CD4-positive, alpha-beta T cell (primary cell): ENCODE data around the gene FAM222A. TPM values are rescaled to one million over a fixed set of nuclear protein-coding genes. Genes with fewer than 3 reads are reported as not detected.
A peak's percentile ranks its signal among the peaks of the same experiment; 100 is the strongest.

Source experiments
- ATAC-seq: fragments of 200-7000 bp; cut with Tn5 transposase; one replicate; pipeline ENCODE4 v1.10.0; 2022; ENCODE audit warnings: mild to moderate bottlenecking; ENCODE audit not compliant: poor library complexity
- CTCF ChIA-PET: fragments of 350-600 bp; sonication (Branson Sonifier 250); formaldehyde crosslinking; loops from one replicate; lab custom pipeline; 2021; ENCODE audit warnings: antibody characterized with exemption, inconsistent platforms; lab: Charles Lee
- POLR2A ChIA-PET: fragments of 350-600 bp; sonication (Branson Sonifier 250); formaldehyde crosslinking; loops from one replicate; lab custom pipeline; 2021; ENCODE audit warnings: antibody characterized with exemption, inconsistent platforms; lab: Charles Lee
- DNase-seq, 14 experiments: peaks; one replicate each; pipeline ENCODE4 v3.0.0-alpha.2; 2013 to 2020; ENCODE audit warnings: mixed read lengths in 2 of 14
- H3K27ac ChIP-seq, 2 donors: one replicate each; pipeline versions ENCODE4 v1.5.1 to v1.7.0; 2013; ENCODE audit warnings: low read length in 2 of 2, low read depth in 1 of 2, mild to moderate bottlenecking in 1 of 2
- H3K27me3 ChIP-seq, 2 experiments: 1 replicate in 1 of 2; 2 replicates in 1 of 2; pipeline versions ENCODE4 v1.6.1 to v1.7.0; 2013; ENCODE audit warnings: low read length in 2 of 2, control low read depth in 1 of 2, mild to moderate bottlenecking in 1 of 2, moderate library complexity in 1 of 2; ENCODE audit not compliant: insufficient read depth in 2 of 2, control insufficient read depth in 1 of 2
- H3K36me3 ChIP-seq: one replicate; pipeline ENCODE4 v1.6.1; 2013; ENCODE audit warnings: low read length, control low read depth; ENCODE audit not compliant: insufficient read depth
- H3K4me1 ChIP-seq: one replicate; pipeline ENCODE4 v1.6.1; 2013; ENCODE audit warnings: low read length, control low read depth; ENCODE audit not compliant: insufficient read depth
- H3K4me3 ChIP-seq: one replicate; pipeline ENCODE4 v1.5.1; 2013; ENCODE audit warnings: mild to moderate bottlenecking, low read length, moderate library complexity
- H3K9me3 ChIP-seq, 2 experiments: 1 replicate in 1 of 2; 2 replicates in 1 of 2; pipeline versions ENCODE4 v1.6.1 to v1.7.0; 2013; ENCODE audit warnings: low read length in 2 of 2, mild to moderate bottlenecking in 2 of 2, control low read depth in 1 of 2, moderate library complexity in 1 of 2; ENCODE audit not compliant: control insufficient read depth in 1 of 2, insufficient read depth in 1 of 2
- H3K27ac Mint-ChIP-seq: one replicate; pipeline ENCODE4 v1.8.0; 2020; ENCODE audit warnings: mixed read lengths
- H3K27me3 Mint-ChIP-seq: one replicate; pipeline ENCODE4 v1.8.0; 2021; ENCODE audit warnings: mixed read lengths
- H3K36me3 Mint-ChIP-seq: one replicate; pipeline ENCODE4 v1.8.0; 2021; ENCODE audit warnings: low read depth, mixed read lengths
- H3K4me1 Mint-ChIP-seq: one replicate; pipeline ENCODE4 v1.8.0; 2021; ENCODE audit warnings: low read depth, mixed read lengths
- H3K4me3 Mint-ChIP-seq: one replicate; pipeline ENCODE4 v1.8.0; 2020; ENCODE audit warnings: mild to moderate bottlenecking, mixed read lengths
- H3K9me3 Mint-ChIP-seq: one replicate; pipeline ENCODE4 v1.8.0; 2020; ENCODE audit warnings: mixed read lengths
- CTCF ChIP-seq: fragments of 200-600 bp; IDR thresholded peaks from one replicate; pipeline ENCODE4 v1.8.0; 2022; ENCODE audit warnings: antibody characterized with exemption, mild to moderate bottlenecking
- intact Hi-C, 2 experiments: fragments of 100-400 bp; cut with DNase I in 1 of 2; cut with micrococcal nuclease in 1 of 2; formaldehyde crosslinking; loops; one replicate each; pipeline versions ENCODE4 v1.15.1 to v1.9.0; 2023 to 2025; cut with DNase I, micrococcal nuclease
- polyA plus RNA-seq, 2 donors: library from polyadenylated mRNA; unstranded; fragments of 120-200 nt; gene quantifications; one replicate each; pipeline ENCODE4 v1.2.1, GENCODE V29; 2013
- total RNA-seq, 174 experiments: library from RNA in 2 of 174; stranded (reverse) in 2 of 174; gene quantifications; one replicate each; pipeline ENCODE4 v1.2.3 and lab custom pipeline; 2021 to 2026

Gene FAM222A
- total RNA-seq (1 to 10 TPM; 1.1 to 1.7 TPM), total RNA-seq (lab: John Stamatoyannopoulos, UW) (0.08 to 14.3 (median 2.1) reads per million in 172 experiments)
- 0.27 TPM for polyA plus RNA-seq (2013, experiment 1 of 2)
- polyA plus RNA-seq (2013, experiment 2 of 2), result 0.49 TPM

GRCh38 chr12:109713187-109714070 is at the start of gene FAM222A:
FAM222A (plus strand) TSS chr12:109713825; CDS start chr12:109744147, 30,322 bp downstream.
- no peaks in the 10 kb centered on the region for H3K9me3 ChIP-seq
- peak within 1 kb of the TSS; percentile 56 for H3K4me3 ChIP-seq
- POLR2A ChIA-PET, result interaction anchor here (1.4 kb wide), 1 partner anchor 140 kb away, joined by 10 read pairs; the partner anchor contains the start of genes MMAB and MVK
- H3K27ac Mint-ChIP-seq, result peak within 1 kb of the TSS; percentile 30
- no peak within 1 kb of the TSS for H3K27ac ChIP-seq
- CTCF ChIA-PET, result interaction anchor here (1.1 kb wide), 1 partner anchor 116 kb away, joined by 6 read pairs; no protein-coding TSS in a partner anchor
- H3K36me3 Mint-ChIP-seq, result no peaks in the 10 kb centered on the region
- peaks cover 9% of the 10 kb centered on the region for H3K4me1 ChIP-seq
- ATAC-seq (peak; percentile 93), DNase-seq (peak; percentile 94 to 99 (median 98))
- intact Hi-C loops, result loop anchor here (1.0 to 10.0 kb wide), 13 partner anchors 140 to 1974 kb away; partner anchors contain the start of genes ACAD10 (in 1 of the 2), ALKBH2 (in 1 of the 2), ANAPC7 (in 1 of the 2) and ANKRD13A (in 1 of the 2)
- H3K9me3 Mint-ChIP-seq, result no peaks in the 10 kb centered on the region
- TF ChIP-seq CTCF, result no peak
- H3K36me3 ChIP-seq, result no peaks in the 10 kb centered on the region
- H3K27me3 ChIP-seq, result peaks cover 13 to 39% of the 10 kb centered on the region in 2 experiments
- peak within 1 kb of the TSS; percentile 84 for H3K4me3 Mint-ChIP-seq
- H3K4me1 Mint-ChIP-seq, result peaks cover 5% of the 10 kb centered on the region
- peaks cover 71% of the 10 kb centered on the region for H3K27me3 Mint-ChIP-seq

DNA sequence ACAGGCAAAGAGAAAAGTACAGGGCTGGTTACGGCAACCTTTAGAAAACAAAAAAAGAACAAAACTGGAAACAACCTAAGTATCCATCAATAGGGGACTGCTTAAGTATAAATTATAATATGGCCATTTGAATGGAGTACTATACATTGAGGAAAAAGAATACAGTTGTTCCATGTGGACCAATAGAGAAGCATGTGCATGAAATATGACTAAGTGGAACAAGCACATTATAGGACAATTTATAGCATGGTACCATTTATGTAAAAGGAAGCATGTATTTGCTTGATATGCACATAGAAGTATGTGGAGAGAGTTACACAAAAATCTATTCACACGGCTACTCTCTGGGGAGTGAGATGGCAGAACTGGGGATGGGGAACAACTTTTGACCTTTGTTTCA is 49.2 kb upstream of the FAM222A start:
- no peaks in the 10 kb centered on the region for H3K4me1 ChIP-seq
- Mint-ChIP-seq H3K27me3 (peaks cover 15% of the 10 kb centered on the region), H3K36me3 (no peaks in the 10 kb centered on the region), H3K4me3 (no peak overlapping the region), H3K4me1 (no peaks in the 10 kb centered on the region), H3K27ac (no peak overlapping the region), H3K9me3 (no peaks in the 10 kb centered on the region)
- peaks cover 0 to 5% of the 10 kb centered on the region in 2 experiments for H3K9me3 ChIP-seq
- ChIA-PET POLR2A (no interaction called here), CTCF (no interaction called here)
- DNase-seq, result no peak
- no peak overlapping the region for H3K27ac ChIP-seq
- H3K27me3 ChIP-seq, result peaks cover 0 to 3% of the 10 kb centered on the region in 2 experiments
- no peak for ATAC-seq
- no peaks in the 10 kb centered on the region for H3K36me3 ChIP-seq
- intact Hi-C loops, result no loop called here
- no peak for TF ChIP-seq CTCF
- H3K4me3 ChIP-seq, result no peak overlapping the region

DNA sequence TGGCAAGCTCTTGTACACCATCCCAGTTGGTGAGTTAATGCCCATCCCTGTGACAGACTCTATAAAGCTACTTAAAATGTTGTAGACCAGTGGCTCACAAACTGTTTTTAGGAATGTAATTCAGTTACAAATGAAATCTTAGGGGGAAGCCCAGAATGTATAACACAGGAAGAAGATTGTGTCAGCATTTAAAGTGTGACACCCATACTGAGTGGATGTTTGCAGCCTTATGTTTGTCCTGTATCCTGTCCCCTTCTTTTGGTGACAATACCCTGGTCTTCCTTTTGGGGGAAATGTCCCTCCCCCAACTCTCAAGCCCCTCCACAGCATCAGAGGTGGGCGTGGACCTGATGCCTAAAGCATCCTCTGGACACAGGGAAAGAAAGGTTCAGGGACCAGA is 47.6 kb upstream of the FAM222A start:
- H3K27ac Mint-ChIP-seq, result no peak overlapping the region
- H3K27me3 Mint-ChIP-seq, result peaks cover 23% of the 10 kb centered on the region
- CTCF ChIA-PET, result no interaction called here
- DNase-seq (no peak), ATAC-seq (no peak)
- H3K4me1 Mint-ChIP-seq, result no peaks in the 10 kb centered on the region
- TF ChIP-seq CTCF, result no peak
- H3K27ac ChIP-seq, result no peak overlapping the region
- H3K4me3 ChIP-seq, result no peak overlapping the region
- no peak overlapping the region for H3K4me3 Mint-ChIP-seq
- H3K36me3 ChIP-seq, result no peaks in the 10 kb centered on the region
- H3K9me3 Mint-ChIP-seq, result no peaks in the 10 kb centered on the region
- peaks cover 0 to 5% of the 10 kb centered on the region in 2 experiments for H3K9me3 ChIP-seq
- no peaks in the 10 kb centered on the region for H3K36me3 Mint-ChIP-seq
- H3K27me3 ChIP-seq, result peaks cover 0 to 3% of the 10 kb centered on the region in 2 experiments
- POLR2A ChIA-PET, result no interaction called here
- no peaks in the 10 kb centered on the region for H3K4me1 ChIP-seq
- intact Hi-C loops, result no loop called here
